GM12875 (cell line): ENCODE data around the gene PPP1R27.

ENCODE experiments used
- H3K4me3 ChIP-seq: one replicate; pipeline ENCODE4 v1.5.1; 2011; ENCODE audit warnings: low read depth, low read length, control low read depth
- CTCF ChIP-seq: IDR thresholded peaks from 2 replicates; pipeline ENCODE4 v1.5.1; 2011; ENCODE audit warnings: low read depth, mild to moderate bottlenecking, control low read depth, inconsistent platforms, low read length, moderate library complexity, borderline replicate concordance; ENCODE audit not compliant: insufficient read depth

Gene PPP1R27

GRCh38 chr17:81822996-81823819 lies 11.6 kb downstream of the PPP1R27 start:
- H3K4me3 ChIP-seq: no peak overlapping the region
- TF ChIP-seq CTCF: no peak

GRCh38 chr17:81822312-81822637 lies 12.6 kb downstream of the PPP1R27 start:
- no peak overlapping the region for H3K4me3 ChIP-seq

GRCh38 chr17:81821603-81822311 lies 13.1 kb downstream of the PPP1R27 start:
- no peak for TF ChIP-seq CTCF
- H3K4me3 ChIP-seq: no peak overlapping the region

More at GRCh38 chr17:81822312-81822637, 12.6 kb downstream of the PPP1R27 start:
- TF ChIP-seq CTCF: no peak

GRCh38 chr17:81821147-81821546 lies 13.7 kb downstream of the PPP1R27 start:
- no peak for TF ChIP-seq CTCF
- no peak overlapping the region for H3K4me3 ChIP-seq

GRCh38 chr17:81819708-81820107 lies 15.1 kb downstream of the PPP1R27 start:
- TF ChIP-seq CTCF: no peak
- no peak overlapping the region for H3K4me3 ChIP-seq

- no peak overlapping the region for H3K4me3 ChIP-seq
- TF ChIP-seq CTCF: no peak
Measured at GRCh38 chr17:81817758-81818147, 17.1 kb downstream of the PPP1R27 start.

- no peak for TF ChIP-seq CTCF
- no peak overlapping the region for H3K4me3 ChIP-seq
Measured at GRCh38 chr17:81815646-81815986, 19.2 kb downstream of the PPP1R27 start.
